GM12878 (cell line): ENCODE data around the gene FRYL. TPM values are rescaled to one million over a fixed set of nuclear protein-coding genes. Genes with fewer than 3 reads are reported as not detected.
A peak's percentile ranks its signal among the peaks of the same experiment; 100 is the strongest.

Experiments
- ATAC-seq: fragments of 200-7000 bp; cut with Tn5 transposase; 3 replicates; pipeline ENCODE4 v1.9.1; 2020; ENCODE audit warnings: mild to moderate bottlenecking, moderate library complexity
- BruUV-seq: library from RNA; stranded (reverse); fragments of 400-500 nt; replicated peaks from 2 replicates; lab custom pipeline; 2021; lab: Mats Ljungman, UMichigan
- CTCF ChIA-PET: fragments of 300-600 bp; sonication (Branson Sonifier 250); formaldehyde crosslinking; extraction: SDS; loops from one replicate; lab custom pipeline; 2021; ENCODE audit warnings: inconsistent platforms; lab: Yijun Ruan, JAX
- POLR2A ChIA-PET: fragments of 350-600 bp; formaldehyde crosslinking; extraction: SDS; loops from one replicate; lab custom pipeline; 2021; ENCODE audit warnings: inconsistent platforms; lab: Charles Lee
- RAD21 ChIA-PET: fragments of 300-600 bp; sonication (Branson Sonifier 250); formaldehyde crosslinking; loops from one replicate; lab custom pipeline; 2023; ENCODE audit warnings: antibody characterized with exemption; ENCODE audit not compliant: unreplicated experiment; lab: Charles Lee
- SMC1A ChIA-PET: fragments of 300-600 bp; sonication (Branson Sonifier 250); formaldehyde crosslinking; loops from one replicate; lab custom pipeline; 2023; ENCODE audit not compliant: unreplicated experiment, uncharacterized antibody; lab: Charles Lee
- DNase-seq: peaks from one replicate; pipeline ENCODE4 v3.0.0-alpha.2; 2011; ENCODE audit warnings: low read depth, low spot score
- FAIRE-seq: peaks from 3 replicates; lab custom pipeline; 2011; peaks lifted over from hg19 to GRCh38; lab: Jason Lieb, UNC
- H2AFZ ChIP-seq: 2 replicates; pipeline ENCODE4 v1.6.0; 2011; ENCODE audit warnings: low read depth, low read length, control low read depth; ENCODE audit not compliant: control insufficient read depth
- H3K27ac ChIP-seq: 2 replicates; pipeline ENCODE4 v1.5.1; 2011; ENCODE audit warnings: control low read depth; ENCODE audit not compliant: control insufficient read depth, insufficient read depth
- H3K27me3 ChIP-seq, 2 experiments: replicated peaks in 1 of 2; 2 replicates each; pipeline versions ENCODE4 v1.6.0 to v1.6.1; 2011; ENCODE audit warnings: low read length in 1 of 2; ENCODE audit not compliant: control insufficient read depth in 2 of 2, insufficient read depth in 2 of 2
- H3K36me3 ChIP-seq, 2 experiments: 2 replicates each; pipeline ENCODE4 v1.5.1; 2011; ENCODE audit warnings: low read length in 1 of 2; ENCODE audit not compliant: control insufficient read depth in 2 of 2, insufficient read depth in 2 of 2
- H3K4me1 ChIP-seq: 2 replicates; pipeline ENCODE4 v1.6.1; 2011; ENCODE audit warnings: mild to moderate bottlenecking, low read length, moderate library complexity, mixed read lengths; ENCODE audit not compliant: control insufficient read depth, insufficient read depth
- H3K4me2 ChIP-seq: 2 replicates; pipeline ENCODE4 v1.6.0; 2011; ENCODE audit warnings: control low read depth; ENCODE audit not compliant: control insufficient read depth, insufficient read depth
- H3K4me3 ChIP-seq: fragments of 200-600 bp; sonication (generic); 2 replicates; pipeline ENCODE4 v1.5.1; 2016
- H3K79me2 ChIP-seq: 2 replicates; pipeline ENCODE4 v1.6.0; 2011; ENCODE audit warnings: low read length; ENCODE audit not compliant: control insufficient read depth, insufficient read depth
- H3K9ac ChIP-seq: 2 replicates; pipeline ENCODE4 v1.8.0; 2011; ENCODE audit warnings: low read length, control low read depth, mixed read lengths; ENCODE audit not compliant: control insufficient read depth, insufficient read depth
- H3K9me3 ChIP-seq: replicated peaks from 3 replicates; pipeline ENCODE4 v1.5.1; 2011; ENCODE audit warnings: mild to moderate bottlenecking, low read length; ENCODE audit not compliant: control insufficient read depth, insufficient read depth
- H4K20me1 ChIP-seq: 2 replicates; pipeline ENCODE4 v1.6.0; 2011; ENCODE audit not compliant: control insufficient read depth, insufficient read depth
- CHD2 ChIP-seq: IDR thresholded peaks from 2 replicates; pipeline ENCODE4 v1.6.1; 2011; ENCODE audit warnings: low read depth, low read length, improper control_type of control experiment, borderline replicate concordance
- ETV6 ChIP-seq, 2 experiments: fragments of 450-650 bp in 1 of 2; IDR thresholded peaks in 1 of 2; conservative IDR thresholded peaks in 1 of 2; 2 replicates each; pipeline ENCODE4 v1.6.1; 2014; ENCODE audit warnings: antibody characterized with exemption in 1 of 2, borderline replicate concordance in 1 of 2, low read depth in 1 of 2, mild to moderate bottlenecking in 1 of 2, moderate library complexity in 1 of 2
- HDAC2 ChIP-seq: fragments of 200-600 bp; sonication (generic); IDR thresholded peaks from 2 replicates; pipeline ENCODE4 v1.6.1; 2017
- HDGF ChIP-seq: fragments of 450-650 bp; IDR thresholded peaks from 2 replicates; pipeline ENCODE4 v1.6.1; 2016; ENCODE audit warnings: antibody characterized with exemption
- JUND ChIP-seq: IDR thresholded peaks from 2 replicates; pipeline ENCODE4 v1.6.1; 2012; ENCODE audit warnings: low read depth, mild to moderate bottlenecking, low read length, improper control_type of control experiment, moderate library complexity
- NR2F1 ChIP-seq: fragments of 450-650 bp; conservative IDR thresholded peaks from 2 replicates; pipeline ENCODE4 v1.6.1; 2017; ENCODE audit warnings: mild to moderate bottlenecking
- RAD21 ChIP-seq: IDR thresholded peaks from 2 replicates; pipeline ENCODE4 v1.6.1; 2011; ENCODE audit warnings: mild to moderate bottlenecking, low read depth, low read length, moderate library complexity; ENCODE audit not compliant: insufficient read depth
- WRNIP1 ChIP-seq: IDR thresholded peaks from 2 replicates; pipeline ENCODE4 v1.6.1; 2011; ENCODE audit warnings: low read depth, low read length, improper control_type of control experiment, borderline replicate concordance
- WGBS: methylation state at CpG from one replicate; pipeline ENCODE4 v1.1.6; 2016; ENCODE audit warnings: low lambda C conversion rate; ENCODE audit not compliant: insufficient replicate concordance, insufficient coverage; ENCODE audit errors: missing lambda C conversion rate; 5-methylcytosine and 5-hydroxymethylcytosine counted together
- in situ Hi-C: fragments of 300-500 bp; cut with MboI; formaldehyde crosslinking; loops from 9 replicates; pipeline ENCODE4 v1.14.3; 2018; ENCODE audit warnings: mixed read lengths
- intact Hi-C: fragments of 100-400 bp; cut with micrococcal nuclease; formaldehyde crosslinking; loops from one replicate; pipeline ENCODE4 v1.14.2; 2022; ENCODE audit not compliant: unreplicated experiment
- polyA plus RNA-seq, 11 experiments: library from polyadenylated mRNA; depleted of rRNA in 4 of 11; unstranded in 6 of 11; stranded (reverse) in 5 of 11; fragments of >200 nt; fragmentation: Nextera tagmentation in 4 of 11; fragmentation: Illumina TruSeq in 1 of 11; extraction: Ambion mirVana in 4 of 11; extraction: Trizol in 1 of 11; gene quantifications; 1 replicate in 1 of 11; 2 replicates in 10 of 11; pipeline versions ENCODE4 v1.2.1 to v1.2.3, GENCODE V29; 2011 to 2016; ENCODE audit warnings: inconsistent platforms in 2 of 11, missing spikeins in 2 of 11, low read depth in 1 of 11
- total RNA-seq, 4 experiments: library from RNA; depleted of rRNA in 3 of 4; stranded (reverse); fragments of >200 nt in 3 of 4; fragmentation: Illumina TruSeq in 1 of 4; extraction: Trizol in 1 of 4; gene quantifications; 2 replicates each; pipeline versions ENCODE4 v1.2.1 to v1.2.3, GENCODE V29; 2013 to 2021
- TF ChIP-seq, protein P1 (sequence below): fragments of 450-650 bp; IDR thresholded peaks from 2 replicates; pipeline ENCODE4 v1.6.1; 2018; ENCODE audit warnings: mild to moderate bottlenecking, low read depth, moderate library complexity; ENCODE audit not compliant: partially characterized antibody
- TF ChIP-seq, protein P2 (sequence below): IDR thresholded peaks from 2 replicates; pipeline ENCODE4 v1.6.1; 2011; ENCODE audit warnings: low read depth, low read length, improper control_type of control experiment, borderline replicate concordance
- TF ChIP-seq, protein P3 (sequence below): IDR thresholded peaks from 2 replicates; pipeline ENCODE4 v1.6.1; 2011; ENCODE audit warnings: low read depth, mild to moderate bottlenecking, low read length, moderate library complexity, borderline replicate concordance; ENCODE audit errors: extremely low read depth
- TF ChIP-seq, protein P4 (sequence below): fragments of 150-350 bp; IDR thresholded peaks from 2 replicates; pipeline ENCODE4 v1.6.1; 2014; ENCODE audit warnings: mild to moderate bottlenecking, low read depth, low read length
- TF ChIP-seq, protein P5 (sequence below): fragments of 450-650 bp; IDR thresholded peaks from 2 replicates; pipeline ENCODE4 v1.6.1; 2017; ENCODE audit warnings: mild to moderate bottlenecking, low read depth, inconsistent platforms; ENCODE audit not compliant: poor library complexity, severe bottlenecking

Gene FRYL
- total and polyA plus RNA-seq, 10 of the 15 experiments (the other 5 are each of a cell fraction or from before 2014, with no cell fraction given) = 10.3 to 50.6 (median 28.7) TPM

DNA sequence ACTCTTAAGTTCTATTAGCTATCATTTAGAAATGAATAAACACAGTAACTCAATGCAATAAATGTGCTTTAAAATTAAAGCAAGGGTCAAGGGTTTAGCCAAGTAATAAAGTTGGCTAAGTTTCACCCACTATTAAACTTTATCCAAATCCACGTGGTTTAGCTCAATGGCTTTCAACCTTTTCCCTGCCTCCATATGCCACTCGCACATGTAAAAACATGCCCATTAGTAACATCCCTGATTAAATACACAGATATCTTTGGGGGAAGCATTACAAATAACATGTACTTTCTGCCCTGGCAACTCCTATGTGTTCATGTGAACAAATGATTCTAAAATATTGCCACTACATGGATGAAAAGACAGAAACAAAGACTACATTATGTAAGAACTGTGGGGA lies 159.2 kb downstream of the FRYL start:
- in situ Hi-C loops = no loop called here
- DNase-seq (no peak), ATAC-seq (no peak)
- Histone ChIP-seq H3K9me3 (no peaks in the 10 kb centered on the region; the same call in 2 of the 3 replicates), H3K27ac (no peak overlapping the region), H3K4me1 (no peaks in the 10 kb centered on the region), H3K36me3 (peaks cover 2 to 23% of the 10 kb centered on the region in 2 experiments), H3K27me3 (no peaks in the 10 kb centered on the region)
- ChIA-PET POLR2A (no interaction called here), CTCF (interaction anchor here (1.5 kb wide), 1 partner anchor 42 kb away, joined by 3 read pairs; no protein-coding TSS in a partner anchor)
- whole genome bisulfite sequencing = 100% methylated on average over 2 of the region's 2 CpGs
- TF ChIP-seq, protein P1, sequence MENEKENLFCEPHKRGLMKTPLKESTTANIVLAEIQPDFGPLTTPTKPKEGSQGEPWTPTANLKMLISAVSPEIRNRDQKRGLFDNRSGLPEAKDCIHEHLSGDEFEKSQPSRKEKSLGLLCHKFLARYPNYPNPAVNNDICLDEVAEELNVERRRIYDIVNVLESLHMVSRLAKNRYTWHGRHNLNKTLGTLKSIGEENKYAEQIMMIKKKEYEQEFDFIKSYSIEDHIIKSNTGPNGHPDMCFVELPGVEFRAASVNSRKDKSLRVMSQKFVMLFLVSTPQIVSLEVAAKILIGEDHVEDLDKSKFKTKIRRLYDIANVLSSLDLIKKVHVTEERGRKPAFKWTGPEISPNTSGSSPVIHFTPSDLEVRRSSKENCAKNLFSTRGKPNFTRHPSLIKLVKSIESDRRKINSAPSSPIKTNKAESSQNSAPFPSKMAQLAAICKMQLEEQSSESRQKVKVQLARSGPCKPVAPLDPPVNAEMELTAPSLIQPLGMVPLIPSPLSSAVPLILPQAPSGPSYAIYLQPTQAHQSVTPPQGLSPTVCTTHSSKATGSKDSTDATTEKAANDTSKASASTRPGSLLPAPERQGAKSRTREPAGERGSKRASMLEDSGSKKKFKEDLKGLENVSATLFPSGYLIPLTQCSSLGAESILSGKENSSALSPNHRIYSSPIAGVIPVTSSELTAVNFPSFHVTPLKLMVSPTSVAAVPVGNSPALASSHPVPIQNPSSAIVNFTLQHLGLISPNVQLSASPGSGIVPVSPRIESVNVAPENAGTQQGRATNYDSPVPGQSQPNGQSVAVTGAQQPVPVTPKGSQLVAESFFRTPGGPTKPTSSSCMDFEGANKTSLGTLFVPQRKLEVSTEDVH = no peak
- TF ChIP-seq, protein P2, sequence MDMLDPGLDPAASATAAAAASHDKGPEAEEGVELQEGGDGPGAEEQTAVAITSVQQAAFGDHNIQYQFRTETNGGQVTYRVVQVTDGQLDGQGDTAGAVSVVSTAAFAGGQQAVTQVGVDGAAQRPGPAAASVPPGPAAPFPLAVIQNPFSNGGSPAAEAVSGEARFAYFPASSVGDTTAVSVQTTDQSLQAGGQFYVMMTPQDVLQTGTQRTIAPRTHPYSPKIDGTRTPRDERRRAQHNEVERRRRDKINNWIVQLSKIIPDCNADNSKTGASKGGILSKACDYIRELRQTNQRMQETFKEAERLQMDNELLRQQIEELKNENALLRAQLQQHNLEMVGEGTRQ = no peak
- no peak for TF ChIP-seq HDGF
- TF ChIP-seq, protein P3, sequence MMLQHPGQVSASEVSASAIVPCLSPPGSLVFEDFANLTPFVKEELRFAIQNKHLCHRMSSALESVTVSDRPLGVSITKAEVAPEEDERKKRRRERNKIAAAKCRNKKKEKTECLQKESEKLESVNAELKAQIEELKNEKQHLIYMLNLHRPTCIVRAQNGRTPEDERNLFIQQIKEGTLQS = no peak
- no peak for TF ChIP-seq ETV6 (conservative IDR thresholded peaks at IDR 0.05 in 1 of 2, IDR thresholded peaks at IDR 0.05 in 1 of 2; ENCODE audit: borderline replicate concordance in 1 of 2, low read depth in 1 of 2)
- no peak for TF ChIP-seq RAD21
- TF ChIP-seq JUND = no peak
- TF ChIP-seq, protein P4, sequence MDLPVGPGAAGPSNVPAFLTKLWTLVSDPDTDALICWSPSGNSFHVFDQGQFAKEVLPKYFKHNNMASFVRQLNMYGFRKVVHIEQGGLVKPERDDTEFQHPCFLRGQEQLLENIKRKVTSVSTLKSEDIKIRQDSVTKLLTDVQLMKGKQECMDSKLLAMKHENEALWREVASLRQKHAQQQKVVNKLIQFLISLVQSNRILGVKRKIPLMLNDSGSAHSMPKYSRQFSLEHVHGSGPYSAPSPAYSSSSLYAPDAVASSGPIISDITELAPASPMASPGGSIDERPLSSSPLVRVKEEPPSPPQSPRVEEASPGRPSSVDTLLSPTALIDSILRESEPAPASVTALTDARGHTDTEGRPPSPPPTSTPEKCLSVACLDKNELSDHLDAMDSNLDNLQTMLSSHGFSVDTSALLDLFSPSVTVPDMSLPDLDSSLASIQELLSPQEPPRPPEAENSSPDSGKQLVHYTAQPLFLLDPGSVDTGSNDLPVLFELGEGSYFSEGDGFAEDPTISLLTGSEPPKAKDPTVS = no peak
- TF ChIP-seq CHD2 = no peak
- TF ChIP-seq HDAC2 = no peak
- no peak for TF ChIP-seq WRNIP1
- no peak for TF ChIP-seq NR2F1
- TF ChIP-seq, protein P5, sequence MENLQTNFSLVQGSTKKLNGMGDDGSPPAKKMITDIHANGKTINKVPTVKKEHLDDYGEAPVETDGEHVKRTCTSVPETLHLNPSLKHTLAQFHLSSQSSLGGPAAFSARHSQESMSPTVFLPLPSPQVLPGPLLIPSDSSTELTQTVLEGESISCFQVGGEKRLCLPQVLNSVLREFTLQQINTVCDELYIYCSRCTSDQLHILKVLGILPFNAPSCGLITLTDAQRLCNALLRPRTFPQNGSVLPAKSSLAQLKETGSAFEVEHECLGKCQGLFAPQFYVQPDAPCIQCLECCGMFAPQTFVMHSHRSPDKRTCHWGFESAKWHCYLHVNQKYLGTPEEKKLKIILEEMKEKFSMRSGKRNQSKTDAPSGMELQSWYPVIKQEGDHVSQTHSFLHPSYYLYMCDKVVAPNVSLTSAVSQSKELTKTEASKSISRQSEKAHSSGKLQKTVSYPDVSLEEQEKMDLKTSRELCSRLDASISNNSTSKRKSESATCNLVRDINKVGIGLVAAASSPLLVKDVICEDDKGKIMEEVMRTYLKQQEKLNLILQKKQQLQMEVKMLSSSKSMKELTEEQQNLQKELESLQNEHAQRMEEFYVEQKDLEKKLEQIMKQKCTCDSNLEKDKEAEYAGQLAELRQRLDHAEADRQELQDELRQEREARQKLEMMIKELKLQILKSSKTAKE = no peak
- TF ChIP-seq, all 136 proteins: peak for 0
- H2AFZ ChIP-seq = no peak overlapping the region
- RAD21 ChIA-PET = interaction anchor here (1.0 kb wide), 1 partner anchor 47 kb away, joined by 4 read pairs; no protein-coding TSS in a partner anchor
- no peaks in the 10 kb centered on the region for H3K79me2 ChIP-seq
- SMC1A ChIA-PET = interaction anchor here (1.0 to 3.5 kb wide), 4 partner anchors 12 to 75 kb away, joined by 3 to 8 read pairs (median 5); no protein-coding TSS in a partner anchor
- FAIRE-seq = peak; percentile 47
- no TSS peak for BruUV-seq
- no peak overlapping the region for H3K4me3 ChIP-seq
- H3K9ac ChIP-seq = no peak overlapping the region
- H4K20me1 ChIP-seq = no peaks in the 10 kb centered on the region
- H3K4me2 ChIP-seq = no peak overlapping the region
- intact Hi-C loops = no loop called here
